GM18508 (cell line): ENCODE data around the gene RRBP1.

Experiments used
- ATAC-seq: cut with Tn5 transposase; IDR thresholded peaks from one replicate; pipeline ENCODE4 v1.9.1; 2021; ENCODE audit warnings: moderate number of reproducible peaks; ENCODE audit not compliant: insufficient read depth, unreplicated experiment

RRBP1 gene

GRCh38 chr20:17614812-17615644 is 67.0 kb downstream of the RRBP1 start:
- no peak for ATAC-seq

GRCh38 chr20:17614176-17614811 is 67.7 kb downstream of the RRBP1 start:
- ATAC-seq, result no peak

- ATAC-seq, result no peak
Measured at GRCh38 chr20:17613328-17614175, 68.5 kb downstream of the RRBP1 start.

GRCh38 chr20:17612992-17613327 is 69.1 kb downstream of the RRBP1 start:
- ATAC-seq, result no peak

- no peak for ATAC-seq
Measured at GRCh38 chr20:17612287-17612991, 69.6 kb downstream of the RRBP1 start.

- ATAC-seq, result no peak
Measured at GRCh38 chr20:17611540-17612286, 70.3 kb downstream of the RRBP1 start.

GRCh38 chr20:17611290-17611539 is 70.8 kb downstream of the RRBP1 start:
- ATAC-seq, result no peak

- no peak for ATAC-seq
Measured at GRCh38 chr20:17610566-17611289, 71.3 kb downstream of the RRBP1 start.

- ATAC-seq, result no peak
Measured at GRCh38 chr20:17609811-17610377, 72.1 kb downstream of the RRBP1 start.

GRCh38 chr20:17608701-17609497 is 73.1 kb downstream of the RRBP1 start:
- no peak for ATAC-seq

GRCh38 chr20:17606001-17606400 is 76.0 kb downstream of the RRBP1 start:
- ATAC-seq, result no peak

GRCh38 chr20:17605131-17605660 is 76.8 kb downstream of the RRBP1 start:
- no peak for ATAC-seq

- ATAC-seq, result no peak
Measured at GRCh38 chr20:17602493-17602892, 79.5 kb downstream of the RRBP1 start.

- ATAC-seq, result no peak
Measured at GRCh38 chr20:17601957-17602356, 80.1 kb downstream of the RRBP1 start.

GRCh38 chr20:17598013-17598550 is 84.0 kb downstream of the RRBP1 start:
- no peak for ATAC-seq

GRCh38 chr20:17595856-17596255 is 86.2 kb downstream of the RRBP1 start:
- ATAC-seq, result no peak

GRCh38 chr20:17594443-17594842 is 87.6 kb downstream of the RRBP1 start:
- ATAC-seq, result no peak

GRCh38 chr20:17593902-17594301 is 88.1 kb downstream of the RRBP1 start:
- ATAC-seq, result no peak
